WTC11 (cell line): Measurements from ENCODE around the gene BNC2. TPM values are rescaled to one million over a fixed set of nuclear protein-coding genes. Genes with fewer than 3 reads are reported as not detected.

Experiments used
- ATAC-seq: fragments of 200-7000 bp; cut with Tn5 transposase; 2 replicates; pipeline ENCODE4 v1.10.0; 2021; ENCODE audit warnings: mild to moderate bottlenecking, moderate library complexity
- CTCF ChIA-PET: fragments of 300-600 bp; sonication (Branson Sonifier 250); formaldehyde crosslinking; loops from one replicate; lab custom pipeline; 2021; ENCODE audit warnings: antibody characterized with exemption; lab: Charles Lee
- POLR2A ChIA-PET: fragments of 350-600 bp; sonication (Branson Sonifier 250); formaldehyde crosslinking; loops from one replicate; lab custom pipeline; 2021; ENCODE audit warnings: antibody characterized with exemption; lab: Charles Lee
- DNase-seq: peaks from one replicate; pipeline ENCODE4 v3.0.0; 2021; ENCODE audit warnings: low spot score
- H3K27ac Mint-ChIP-seq: 2 replicates; pipeline ENCODE4 v1.8.0; 2021; ENCODE audit warnings: mixed read lengths
- H3K27me3 Mint-ChIP-seq: 2 replicates; pipeline ENCODE4 v1.8.0; 2021; ENCODE audit warnings: low read depth, mild to moderate bottlenecking, moderate library complexity, mixed read lengths
- H3K36me3 Mint-ChIP-seq: 2 replicates; pipeline ENCODE4 v1.8.0; 2021; ENCODE audit warnings: mixed read lengths
- H3K4me1 Mint-ChIP-seq: 2 replicates; pipeline ENCODE4 v1.8.0; 2022; ENCODE audit warnings: mixed read lengths
- H3K4me3 Mint-ChIP-seq: 2 replicates; pipeline ENCODE4 v1.8.0; 2021; ENCODE audit warnings: mild to moderate bottlenecking, moderate library complexity, mixed read lengths
- H3K9me3 Mint-ChIP-seq: 2 replicates; pipeline ENCODE4 v1.8.0; 2021; ENCODE audit warnings: mixed read lengths
- ATF1 ChIP-seq: sonication (generic); formaldehyde crosslinking; IDR thresholded peaks from 2 replicates; pipeline ENCODE4 v1.8.1; 2023; ENCODE audit warnings: mild to moderate bottlenecking, moderate library complexity, missing genetic modification reagents
- CBFB ChIP-seq: sonication (generic); formaldehyde crosslinking; IDR thresholded peaks from 2 replicates; pipeline ENCODE4 v1.8.1; 2022; ENCODE audit warnings: mild to moderate bottlenecking, low read depth, missing genetic modification reagents
- CREB1 ChIP-seq: sonication (generic); formaldehyde crosslinking; IDR thresholded peaks from 2 replicates; pipeline ENCODE4 v1.8.0; 2023; ENCODE audit warnings: mild to moderate bottlenecking, missing genetic modification reagents
- CREM ChIP-seq: sonication (generic); formaldehyde crosslinking; IDR thresholded peaks from 2 replicates; pipeline ENCODE4 v1.8.1; 2022; ENCODE audit warnings: mild to moderate bottlenecking, missing genetic modification reagents, moderate library complexity
- ESRRA ChIP-seq: sonication (generic); formaldehyde crosslinking; IDR thresholded peaks from 2 replicates; pipeline ENCODE4 v1.8.1; 2022; ENCODE audit warnings: mild to moderate bottlenecking, missing genetic modification reagents, borderline replicate concordance
- FOXJ3 ChIP-seq: sonication (generic); formaldehyde crosslinking; IDR thresholded peaks from 2 replicates; pipeline ENCODE4 v1.9.0; 2021; ENCODE audit warnings: missing genetic modification reagents, mild to moderate bottlenecking, borderline replicate concordance
- FOXK1 ChIP-seq: sonication (generic); formaldehyde crosslinking; IDR thresholded peaks from 2 replicates; pipeline ENCODE4 v1.8.0; 2022; ENCODE audit warnings: mild to moderate bottlenecking, moderate library complexity, missing genetic modification reagents
- GTF2I ChIP-seq: fragments of 250-450 bp; sonication (Bioruptor Pico); conservative IDR thresholded peaks from 2 replicates; pipeline ENCODE4 v1.4.0; 2021; ENCODE audit warnings: mild to moderate bottlenecking
- JAZF1 ChIP-seq: fragments of 250-450 bp; sonication (Bioruptor Pico); IDR thresholded peaks from 2 replicates; pipeline ENCODE4 v1.9.0; 2021; ENCODE audit warnings: moderate library complexity, mild to moderate bottlenecking, inconsistent platforms
- RELA ChIP-seq: sonication (generic); formaldehyde crosslinking; IDR thresholded peaks from 2 replicates; pipeline ENCODE4 v1.8.1; 2022; ENCODE audit warnings: missing genetic modification reagents, mild to moderate bottlenecking, borderline replicate concordance
- RORB ChIP-seq: fragments of 250-450 bp; sonication (Bioruptor Pico); IDR thresholded peaks from 2 replicates; pipeline ENCODE4 v1.9.0; 2021; ENCODE audit warnings: mild to moderate bottlenecking
- SOX15 ChIP-seq: fragments of 250-450 bp; sonication (Bioruptor Pico); IDR thresholded peaks from 2 replicates; pipeline ENCODE4 v1.9.0; 2021; ENCODE audit warnings: mild to moderate bottlenecking
- ZNF317 ChIP-seq: sonication (generic); formaldehyde crosslinking; IDR thresholded peaks from 2 replicates; pipeline ENCODE4 v1.8.1; 2023; ENCODE audit warnings: low read depth, mild to moderate bottlenecking, moderate library complexity, missing genetic modification reagents, borderline replicate concordance
- total RNA-seq: library from RNA; stranded (reverse); gene quantifications from 3 replicates; pipeline ENCODE4 v1.2.3, GENCODE V29; 2021
- TF ChIP-seq, protein P1 (sequence below): sonication (generic); formaldehyde crosslinking; IDR thresholded peaks from 2 replicates; pipeline ENCODE4 v1.8.1; 2023; ENCODE audit warnings: mild to moderate bottlenecking, missing genetic modification reagents, moderate library complexity
- TF ChIP-seq, protein P2 (sequence below): sonication (generic); formaldehyde crosslinking; IDR thresholded peaks from 2 replicates; pipeline ENCODE4 v1.8.0; 2022; ENCODE audit warnings: missing genetic modification reagents
- TF ChIP-seq, protein P3 (sequence below): sonication (generic); formaldehyde crosslinking; IDR thresholded peaks from 2 replicates; pipeline ENCODE4 v1.8.1; 2023; ENCODE audit warnings: mild to moderate bottlenecking, missing genetic modification reagents, borderline replicate concordance
- TF ChIP-seq, protein P4 (sequence below): sonication (generic); formaldehyde crosslinking; IDR thresholded peaks from 2 replicates; pipeline ENCODE4 v1.8.1; 2022; ENCODE audit warnings: mild to moderate bottlenecking, moderate library complexity, missing genetic modification reagents
- TF ChIP-seq, protein P5 (sequence below): fragments of 250-450 bp; sonication (Bioruptor Pico); IDR thresholded peaks from 2 replicates; pipeline ENCODE4 v1.9.0; 2021; ENCODE audit warnings: mild to moderate bottlenecking

The BNC2 gene
- total RNA-seq, 1 experiment from 2014 or later: 33.3 TPM

DNA sequence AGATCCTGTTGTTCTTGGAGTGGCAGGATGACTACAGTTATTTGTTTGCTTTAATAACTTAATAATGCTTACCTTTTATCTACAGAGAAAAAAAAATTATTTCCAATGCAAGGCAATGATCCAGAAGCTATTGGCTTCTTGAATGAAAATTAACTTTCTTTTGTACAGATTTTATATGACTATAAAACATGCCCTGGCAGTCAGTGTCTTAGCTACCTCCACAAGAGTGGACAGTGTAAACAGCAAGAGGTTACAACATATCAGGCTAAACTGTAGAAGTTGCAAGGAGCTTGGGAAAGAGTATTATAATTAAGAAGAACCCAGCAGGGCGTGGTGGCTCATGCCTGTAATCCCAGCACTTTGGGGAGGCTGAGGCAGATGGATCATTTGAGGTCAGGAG, 49.1 kb downstream of the BNC2 start (continued):
- TF ChIP-seq, protein P1, sequence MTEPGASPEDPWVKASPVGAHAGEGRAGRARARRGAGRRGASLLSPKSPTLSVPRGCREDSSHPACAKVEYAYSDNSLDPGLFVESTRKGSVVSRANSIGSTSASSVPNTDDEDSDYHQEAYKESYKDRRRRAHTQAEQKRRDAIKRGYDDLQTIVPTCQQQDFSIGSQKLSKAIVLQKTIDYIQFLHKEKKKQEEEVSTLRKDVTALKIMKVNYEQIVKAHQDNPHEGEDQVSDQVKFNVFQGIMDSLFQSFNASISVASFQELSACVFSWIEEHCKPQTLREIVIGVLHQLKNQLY: no peak
- TF ChIP-seq RORB (no peak), ESRRA (CRISPR knock-in tag) (no peak), CREM (CRISPR knock-in tag) (no peak)

DNA sequence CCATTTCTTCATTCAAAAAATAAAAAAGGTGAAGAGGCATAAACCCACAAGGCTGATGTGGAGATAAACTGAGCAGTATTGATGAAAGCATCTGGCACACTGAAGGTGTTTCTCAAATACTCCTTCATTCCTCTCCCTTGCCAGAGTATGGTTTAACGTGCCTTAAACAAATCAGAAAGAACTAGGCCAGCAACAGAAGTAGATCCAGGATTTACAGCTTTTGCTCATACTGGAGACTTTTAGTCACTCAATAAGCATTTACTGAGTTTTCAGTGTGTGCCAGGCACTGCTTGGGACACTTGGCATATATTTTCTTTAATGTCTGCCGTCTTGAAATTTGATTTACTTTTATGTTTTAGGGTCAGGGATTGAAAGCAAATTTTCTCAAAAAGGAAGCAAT, 53.0 kb downstream of the BNC2 start:
- POLR2A ChIA-PET: interaction anchor here (1.0 kb wide), 1 partner anchor 54 kb away, joined by 3 read pairs; no protein-coding TSS in a partner anchor
- Mint-ChIP-seq H3K9me3 (no peaks in the 10 kb centered on the region), H3K27ac (peak overlapping the region; percentile 83), H3K4me3 (no peak overlapping the region), H3K27me3 (no peaks in the 10 kb centered on the region), H3K36me3 (0 out of 2 replicates have a peak, but pooled peaks cover 3% of the 10 kb centered on the region), H3K4me1 (peaks cover 55% of the 10 kb centered on the region)
- TF ChIP-seq SOX15: no peak
- TF ChIP-seq, protein P2, sequence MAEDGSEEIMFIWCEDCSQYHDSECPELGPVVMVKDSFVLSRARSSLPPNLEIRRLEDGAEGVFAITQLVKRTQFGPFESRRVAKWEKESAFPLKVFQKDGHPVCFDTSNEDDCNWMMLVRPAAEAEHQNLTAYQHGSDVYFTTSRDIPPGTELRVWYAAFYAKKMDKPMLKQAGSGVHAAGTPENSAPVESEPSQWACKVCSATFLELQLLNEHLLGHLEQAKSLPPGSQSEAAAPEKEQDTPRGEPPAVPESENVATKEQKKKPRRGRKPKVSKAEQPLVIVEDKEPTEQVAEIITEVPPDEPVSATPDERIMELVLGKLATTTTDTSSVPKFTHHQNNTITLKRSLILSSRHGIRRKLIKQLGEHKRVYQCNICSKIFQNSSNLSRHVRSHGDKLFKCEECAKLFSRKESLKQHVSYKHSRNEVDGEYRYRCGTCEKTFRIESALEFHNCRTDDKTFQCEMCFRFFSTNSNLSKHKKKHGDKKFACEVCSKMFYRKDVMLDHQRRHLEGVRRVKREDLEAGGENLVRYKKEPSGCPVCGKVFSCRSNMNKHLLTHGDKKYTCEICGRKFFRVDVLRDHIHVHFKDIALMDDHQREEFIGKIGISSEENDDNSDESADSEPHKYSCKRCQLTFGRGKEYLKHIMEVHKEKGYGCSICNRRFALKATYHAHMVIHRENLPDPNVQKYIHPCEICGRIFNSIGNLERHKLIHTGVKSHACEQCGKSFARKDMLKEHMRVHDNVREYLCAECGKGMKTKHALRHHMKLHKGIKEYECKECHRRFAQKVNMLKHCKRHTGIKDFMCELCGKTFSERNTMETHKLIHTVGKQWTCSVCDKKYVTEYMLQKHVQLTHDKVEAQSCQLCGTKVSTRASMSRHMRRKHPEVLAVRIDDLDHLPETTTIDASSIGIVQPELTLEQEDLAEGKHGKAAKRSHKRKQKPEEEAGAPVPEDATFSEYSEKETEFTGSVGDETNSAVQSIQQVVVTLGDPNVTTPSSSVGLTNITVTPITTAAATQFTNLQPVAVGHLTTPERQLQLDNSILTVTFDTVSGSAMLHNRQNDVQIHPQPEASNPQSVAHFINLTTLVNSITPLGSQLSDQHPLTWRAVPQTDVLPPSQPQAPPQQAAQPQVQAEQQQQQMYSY (CRISPR knock-in tag): no peak
- no peak for TF ChIP-seq CBFB (CRISPR knock-in tag)
- TF ChIP-seq ZNF317 (CRISPR knock-in tag): no peak
- TF ChIP-seq, protein P3, sequence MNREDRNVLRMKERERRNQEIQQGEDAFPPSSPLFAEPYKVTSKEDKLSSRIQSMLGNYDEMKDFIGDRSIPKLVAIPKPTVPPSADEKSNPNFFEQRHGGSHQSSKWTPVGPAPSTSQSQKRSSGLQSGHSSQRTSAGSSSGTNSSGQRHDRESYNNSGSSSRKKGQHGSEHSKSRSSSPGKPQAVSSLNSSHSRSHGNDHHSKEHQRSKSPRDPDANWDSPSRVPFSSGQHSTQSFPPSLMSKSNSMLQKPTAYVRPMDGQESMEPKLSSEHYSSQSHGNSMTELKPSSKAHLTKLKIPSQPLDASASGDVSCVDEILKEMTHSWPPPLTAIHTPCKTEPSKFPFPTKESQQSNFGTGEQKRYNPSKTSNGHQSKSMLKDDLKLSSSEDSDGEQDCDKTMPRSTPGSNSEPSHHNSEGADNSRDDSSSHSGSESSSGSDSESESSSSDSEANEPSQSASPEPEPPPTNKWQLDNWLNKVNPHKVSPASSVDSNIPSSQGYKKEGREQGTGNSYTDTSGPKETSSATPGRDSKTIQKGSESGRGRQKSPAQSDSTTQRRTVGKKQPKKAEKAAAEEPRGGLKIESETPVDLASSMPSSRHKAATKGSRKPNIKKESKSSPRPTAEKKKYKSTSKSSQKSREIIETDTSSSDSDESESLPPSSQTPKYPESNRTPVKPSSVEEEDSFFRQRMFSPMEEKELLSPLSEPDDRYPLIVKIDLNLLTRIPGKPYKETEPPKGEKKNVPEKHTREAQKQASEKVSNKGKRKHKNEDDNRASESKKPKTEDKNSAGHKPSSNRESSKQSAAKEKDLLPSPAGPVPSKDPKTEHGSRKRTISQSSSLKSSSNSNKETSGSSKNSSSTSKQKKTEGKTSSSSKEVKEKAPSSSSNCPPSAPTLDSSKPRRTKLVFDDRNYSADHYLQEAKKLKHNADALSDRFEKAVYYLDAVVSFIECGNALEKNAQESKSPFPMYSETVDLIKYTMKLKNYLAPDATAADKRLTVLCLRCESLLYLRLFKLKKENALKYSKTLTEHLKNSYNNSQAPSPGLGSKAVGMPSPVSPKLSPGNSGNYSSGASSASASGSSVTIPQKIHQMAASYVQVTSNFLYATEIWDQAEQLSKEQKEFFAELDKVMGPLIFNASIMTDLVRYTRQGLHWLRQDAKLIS (CRISPR knock-in tag): no peak
- TF ChIP-seq CREB1 (CRISPR knock-in tag): no peak
- TF ChIP-seq ESRRA (CRISPR knock-in tag): no peak
- CTCF ChIA-PET: no interaction called here
- ATAC-seq: no peak
- no peak for DNase-seq

DNA sequence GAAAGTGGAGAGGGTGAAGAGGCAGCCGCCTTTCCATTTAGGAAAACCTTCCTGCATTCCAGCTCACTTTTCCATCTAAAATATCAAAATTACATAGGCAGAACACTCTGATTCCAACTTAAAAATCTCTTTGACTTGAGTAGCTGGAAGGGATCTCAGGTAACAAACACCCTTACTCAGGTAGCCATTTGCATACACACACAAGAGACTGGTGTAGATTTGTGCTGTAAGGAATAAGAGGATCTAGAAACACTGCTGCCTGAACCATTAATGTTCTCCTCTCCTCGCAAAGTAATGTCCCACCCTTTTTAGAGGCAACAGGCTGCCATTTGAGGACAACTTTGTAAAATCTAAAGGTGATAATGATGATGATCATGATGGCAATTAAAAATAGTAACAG, 53.5 kb downstream of the BNC2 start:
- CTCF ChIA-PET: no interaction called here
- no peaks in the 10 kb centered on the region for H3K9me3 Mint-ChIP-seq
- H3K4me1 Mint-ChIP-seq: peaks cover 55% of the 10 kb centered on the region
- TF ChIP-seq JAZF1 (CRISPR knock-in tag): no peak
- TF ChIP-seq, all 79 proteins: peak for 0
- DNase-seq (no peak), ATAC-seq (peak; percentile 84)
- Mint-ChIP-seq H3K36me3 (0 out of 2 replicates have a peak, but pooled peaks cover 3% of the 10 kb centered on the region), H3K27ac (peak overlapping the region; percentile 83), H3K4me3 (no peak overlapping the region), H3K27me3 (no peaks in the 10 kb centered on the region; the same call in 1 of the 2 replicates)
- POLR2A ChIA-PET: interaction anchor here (1.0 kb wide), 1 partner anchor 55 kb away, joined by 3 read pairs; no protein-coding TSS in a partner anchor

DNA sequence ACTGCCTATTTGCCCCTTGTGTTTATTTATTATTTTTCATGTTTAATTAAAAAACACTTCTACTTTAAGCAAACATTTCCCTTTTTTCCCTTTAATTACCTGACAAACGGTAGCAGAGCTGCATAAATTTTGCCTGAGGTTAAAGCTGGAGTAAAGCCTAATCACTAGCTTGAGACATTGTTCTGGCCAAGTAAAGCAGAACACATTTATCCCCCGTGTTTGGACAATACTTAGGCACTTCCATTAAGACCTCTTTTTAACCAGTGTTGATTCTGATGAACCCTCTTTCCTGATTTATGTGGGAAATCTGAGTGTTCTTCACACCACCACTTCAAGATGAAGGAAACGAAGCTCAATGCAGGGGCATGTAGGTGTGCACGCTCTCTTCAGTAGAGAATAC, 54.5 kb downstream of the BNC2 start:
- ATAC-seq: no peak
- TF ChIP-seq ATF1 (CRISPR knock-in tag) (no peak), RELA (CRISPR knock-in tag) (no peak), GTF2I (CRISPR knock-in tag) (no peak), CBFB (CRISPR knock-in tag) (no peak), ESRRA (CRISPR knock-in tag) (no peak), FOXJ3 (CRISPR knock-in tag) (no peak), CREM (CRISPR knock-in tag) (no peak), FOXK1 (CRISPR knock-in tag) (no peak)
- TF ChIP-seq, protein P4, sequence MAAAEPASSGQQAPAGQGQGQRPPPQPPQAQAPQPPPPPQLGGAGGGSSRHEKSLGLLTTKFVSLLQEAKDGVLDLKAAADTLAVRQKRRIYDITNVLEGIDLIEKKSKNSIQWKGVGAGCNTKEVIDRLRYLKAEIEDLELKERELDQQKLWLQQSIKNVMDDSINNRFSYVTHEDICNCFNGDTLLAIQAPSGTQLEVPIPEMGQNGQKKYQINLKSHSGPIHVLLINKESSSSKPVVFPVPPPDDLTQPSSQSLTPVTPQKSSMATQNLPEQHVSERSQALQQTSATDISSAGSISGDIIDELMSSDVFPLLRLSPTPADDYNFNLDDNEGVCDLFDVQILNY (CRISPR knock-in tag): no peak
- TF ChIP-seq, protein P5, sequence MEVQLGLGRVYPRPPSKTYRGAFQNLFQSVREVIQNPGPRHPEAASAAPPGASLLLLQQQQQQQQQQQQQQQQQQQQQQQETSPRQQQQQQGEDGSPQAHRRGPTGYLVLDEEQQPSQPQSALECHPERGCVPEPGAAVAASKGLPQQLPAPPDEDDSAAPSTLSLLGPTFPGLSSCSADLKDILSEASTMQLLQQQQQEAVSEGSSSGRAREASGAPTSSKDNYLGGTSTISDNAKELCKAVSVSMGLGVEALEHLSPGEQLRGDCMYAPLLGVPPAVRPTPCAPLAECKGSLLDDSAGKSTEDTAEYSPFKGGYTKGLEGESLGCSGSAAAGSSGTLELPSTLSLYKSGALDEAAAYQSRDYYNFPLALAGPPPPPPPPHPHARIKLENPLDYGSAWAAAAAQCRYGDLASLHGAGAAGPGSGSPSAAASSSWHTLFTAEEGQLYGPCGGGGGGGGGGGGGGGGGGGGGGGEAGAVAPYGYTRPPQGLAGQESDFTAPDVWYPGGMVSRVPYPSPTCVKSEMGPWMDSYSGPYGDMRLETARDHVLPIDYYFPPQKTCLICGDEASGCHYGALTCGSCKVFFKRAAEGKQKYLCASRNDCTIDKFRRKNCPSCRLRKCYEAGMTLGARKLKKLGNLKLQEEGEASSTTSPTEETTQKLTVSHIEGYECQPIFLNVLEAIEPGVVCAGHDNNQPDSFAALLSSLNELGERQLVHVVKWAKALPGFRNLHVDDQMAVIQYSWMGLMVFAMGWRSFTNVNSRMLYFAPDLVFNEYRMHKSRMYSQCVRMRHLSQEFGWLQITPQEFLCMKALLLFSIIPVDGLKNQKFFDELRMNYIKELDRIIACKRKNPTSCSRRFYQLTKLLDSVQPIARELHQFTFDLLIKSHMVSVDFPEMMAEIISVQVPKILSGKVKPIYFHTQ (CRISPR knock-in tag): no peak

More for the DNA sequence above, 54.5 kb downstream of the BNC2 start:
- Mint-ChIP-seq H3K27me3 (no peaks in the 10 kb centered on the region; the same call in 1 of the 2 replicates), H3K9me3 (no peaks in the 10 kb centered on the region), H3K4me3 (no peak overlapping the region), H3K27ac (peak overlapping the region; percentile 91), H3K36me3 (0 out of 2 replicates have a peak, but pooled peaks cover 3% of the 10 kb centered on the region), H3K4me1 (peaks cover 65% of the 10 kb centered on the region)
- ChIA-PET POLR2A (no interaction called here), CTCF (no interaction called here)
- no peak for DNase-seq
